Measurements from ENCODE around the gene CMTM3. TPM values are rescaled to one million over a fixed set of nuclear protein-coding genes. Genes with fewer than 3 reads are reported as not detected.

Gene CMTM3
- total and polyA plus RNA-seq, 12 donors = 6.6 to 19.9 (median 7.9) TPM

DNA sequence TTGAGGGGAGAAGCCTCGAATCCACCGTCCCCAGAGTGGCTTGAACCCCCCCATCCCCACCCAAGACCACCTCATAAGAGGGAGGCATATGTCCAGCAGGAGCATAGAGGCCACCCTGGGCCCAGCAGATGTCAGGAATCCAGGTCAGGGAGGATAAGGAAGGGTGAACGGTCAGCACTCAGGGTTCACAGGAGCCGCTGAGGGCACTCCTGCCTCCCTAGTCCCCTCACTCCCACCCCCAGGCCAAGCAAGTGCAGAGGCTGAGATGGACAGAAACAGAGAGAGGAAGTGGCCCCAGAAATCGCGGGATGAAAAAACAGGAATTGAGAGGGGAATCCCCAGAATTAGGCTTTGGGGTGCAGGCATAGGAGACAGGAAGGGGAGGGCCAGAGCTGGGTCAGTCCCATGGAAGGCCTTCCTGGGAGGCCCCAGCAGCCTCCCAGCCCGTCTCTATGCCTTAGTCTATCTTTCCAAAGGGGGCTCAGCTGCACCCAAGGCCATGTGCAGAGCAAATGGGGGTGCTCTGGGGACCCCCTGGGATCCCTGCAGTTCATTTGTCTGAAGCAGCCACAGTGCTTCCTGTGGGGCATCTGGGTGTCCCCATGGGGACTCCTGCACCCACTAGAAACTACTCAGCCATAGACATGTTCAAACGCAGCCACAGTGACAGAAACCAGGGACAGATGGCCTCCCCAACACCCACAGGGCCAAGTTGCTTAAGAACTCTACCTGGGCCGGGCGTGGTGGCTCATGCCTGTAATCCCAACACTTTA is 1.7 kb downstream of the CMTM3 start:
- intact Hi-C loops (cut with DNase I) = loop anchor here (2.0 to 10.0 kb wide), 15 partner anchors 49 to 269 kb away; partner anchors contain the start of genes CKLF (in 2 of the 10), TK2 (in 2 of the 10) and CMTM4 (in 1 of the 10)
- H3K9me3 ChIP-seq = no peaks in the 10 kb centered on the region
- H3K36me3 ChIP-seq = peaks cover 0 to 34% (median 15%) of the 10 kb centered on the region in 9 donors
- H3K27me3 ChIP-seq = peaks cover 0 to 5% (median 0%) of the 10 kb centered on the region in 7 donors
- no peak for TF ChIP-seq CTCF (IDR thresholded peaks at IDR 0.05)
- peak overlapping the region; percentile 56 to 97 (median 79) for H3K4me3 ChIP-seq
- no peak for DNase-seq
- peak overlapping the region; percentile 88 to 99 (median 95) for H3K27ac ChIP-seq
- peak in 1 of 8 donors; percentile 2 for ATAC-seq
- 55 to 60% methylated on average over 10 of the region's 10 CpGs for WGBS, 2 donors
- peaks cover 0 to 55% (median 32%) of the 10 kb centered on the region in 9 donors for H3K4me1 ChIP-seq

DNA sequence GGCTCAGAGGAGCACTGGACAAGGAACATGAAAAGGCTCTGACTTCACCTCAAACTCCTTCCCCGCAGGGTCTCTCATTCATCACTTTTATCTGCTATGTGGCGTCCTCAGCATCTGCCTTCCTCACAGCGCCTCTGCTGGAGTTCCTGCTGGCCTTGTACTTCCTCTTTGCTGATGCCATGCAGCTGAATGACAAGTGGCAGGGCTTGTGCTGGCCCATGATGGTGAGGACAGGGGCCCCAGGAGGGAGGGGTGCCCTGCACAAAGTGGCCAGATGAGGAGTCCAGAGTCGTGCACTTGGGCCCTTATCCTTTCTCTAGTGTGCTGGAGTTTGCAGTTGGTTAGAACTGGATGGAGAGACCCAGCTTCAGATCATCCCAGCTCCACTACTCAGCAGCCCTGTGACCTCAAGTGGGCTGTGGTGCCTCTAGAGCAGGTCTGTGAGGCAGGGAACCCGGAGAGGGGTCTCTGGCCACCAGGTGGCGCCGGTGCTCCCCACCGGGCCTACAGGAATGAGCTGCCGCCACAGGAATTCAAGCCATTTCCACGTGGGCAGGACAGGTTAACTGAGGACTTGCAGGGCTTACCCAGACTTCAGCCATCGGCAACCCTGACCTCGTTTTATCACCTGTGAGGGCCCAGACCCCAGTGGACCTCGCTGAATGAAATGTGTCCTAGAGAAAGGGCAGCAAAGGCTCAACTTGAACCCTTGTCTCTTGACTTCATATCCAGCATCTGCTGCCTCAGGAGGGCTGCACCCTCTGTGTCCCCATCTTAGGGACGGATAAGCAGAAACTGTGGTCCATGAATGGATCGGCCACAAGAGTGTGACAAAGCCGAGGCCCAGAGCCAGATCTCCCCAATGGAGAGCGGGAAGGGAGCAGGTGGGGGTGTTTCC is 4.0 kb downstream of the CMTM3 start:
- peaks cover 0 to 57% (median 26%) of the 10 kb centered on the region in 9 donors for H3K36me3 ChIP-seq
- H3K27ac ChIP-seq = peak overlapping the region in 2 of 10 donors; percentile 24 to 26
- TF ChIP-seq CTCF (IDR thresholded peaks at IDR 0.05) = peak; percentile 86 to 96 (median 93)
- H3K4me3 ChIP-seq = no peak overlapping the region
- intact Hi-C loops (cut with DNase I) = loop anchor here (1.0 to 10.0 kb wide), 12 partner anchors 51 to 259 kb away; partner anchors contain the start of genes CKLF (in 1 of the 10), CMTM4 (in 1 of the 10) and TK2 (in 1 of the 10)
- peak; percentile 21 to 71 (median 68) for ATAC-seq
- no peaks in the 10 kb centered on the region for H3K27me3 ChIP-seq
- H3K9me3 ChIP-seq = no peaks in the 10 kb centered on the region
- DNase-seq = peak; percentile 87 to 88
- peaks cover 0 to 52% (median 30%) of the 10 kb centered on the region in 9 donors for H3K4me1 ChIP-seq
- 34 to 35% methylated on average over 17 of the region's 17 CpGs for WGBS, 2 donors

- Histone ChIP-seq H3K4me3 (no peak overlapping the region), H3K27me3 (no peaks in the 10 kb centered on the region), H3K27ac (peak overlapping the region in 1 of 10 donors; percentile 24), H3K9me3 (no peaks in the 10 kb centered on the region), H3K4me1 (peaks cover 0 to 46% (median 25%) of the 10 kb centered on the region in 9 donors), H3K36me3 (peaks cover 0 to 64% (median 26%) of the 10 kb centered on the region in 9 donors)
- ATAC-seq (no peak), DNase-seq (no peak)
- 81 to 86% methylated on average over 11 to 12 of the region's 12 CpGs for WGBS, 2 donors
- TF ChIP-seq CTCF (IDR thresholded peaks at IDR 0.05) = no peak
- intact Hi-C loops (cut with DNase I) = loop anchor here (5.0 to 10.0 kb wide), 11 partner anchors 52 to 258 kb away; partner anchors contain the start of genes CKLF (in 1 of the 10), CMTM4 (in 1 of the 10) and TK2 (in 1 of the 10)
Measured at GRCh38 chr16:66609139-66609510, 4.6 kb downstream of the CMTM3 start.
